HG02798 (cell line): ENCODE data around the gene LCMT1.
"Not testable (repeated sequence)": the region's sequence is repeated elsewhere in the genome, so short reads cannot be mapped to it uniquely, and the experiment has no call there.

Experiments used
- ATAC-seq: cut with Tn5 transposase; IDR thresholded peaks from one replicate; pipeline ENCODE4 v1.9.1; 2021; ENCODE audit warnings: mild to moderate bottlenecking; ENCODE audit not compliant: unreplicated experiment, poor library complexity

LCMT1 gene

DNA sequence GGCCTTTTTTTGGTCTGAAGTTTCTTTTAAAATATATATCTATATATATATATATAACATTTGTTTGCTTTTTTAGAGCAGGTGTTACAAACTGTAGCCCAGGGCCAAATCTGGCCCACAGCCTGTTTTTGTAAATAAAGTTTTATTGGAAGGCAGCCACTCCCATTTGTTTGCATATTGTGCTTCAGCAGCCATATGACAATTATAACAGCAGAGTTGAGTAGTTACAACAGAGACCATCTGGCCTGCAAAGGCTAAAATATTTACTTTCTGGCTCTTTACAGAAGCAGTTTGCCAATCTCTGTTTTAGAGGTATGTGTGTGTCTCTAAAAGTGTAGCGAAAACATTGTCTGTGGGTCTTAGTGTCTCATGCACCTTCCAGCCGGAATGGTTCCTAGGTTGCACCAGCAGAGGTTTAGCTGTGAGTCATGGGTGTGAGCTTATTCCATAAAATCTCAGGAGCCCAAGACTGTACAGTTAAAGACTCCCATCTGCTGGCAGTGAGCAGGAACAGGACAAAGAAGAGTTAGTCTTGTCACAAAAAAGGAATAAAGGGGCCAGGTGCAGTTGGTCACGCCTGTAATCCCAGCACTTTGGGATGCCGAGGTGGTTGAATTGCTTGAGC lies 23.8 kb downstream of the LCMT1 start:
- no peak for ATAC-seq

DNA sequence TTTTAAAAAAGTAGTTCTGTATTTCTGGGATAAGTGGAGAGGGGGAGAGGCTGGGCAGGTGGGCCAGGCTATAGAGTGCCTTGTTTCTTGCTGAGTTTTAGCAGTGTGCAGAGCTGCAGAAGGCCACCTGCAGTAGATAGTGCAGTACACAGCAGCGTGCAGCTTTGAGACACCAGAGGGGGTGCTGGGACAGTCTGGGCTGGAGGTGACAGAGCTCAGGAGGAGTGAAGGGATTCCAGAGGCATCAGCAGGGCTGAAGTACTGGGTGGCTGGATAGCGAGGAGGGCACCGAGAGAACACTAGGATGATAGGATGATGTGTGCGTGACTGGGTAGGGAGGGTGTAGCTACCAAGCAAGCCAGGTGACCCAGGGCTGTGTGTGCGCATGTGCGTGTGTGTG lies 26.6 kb downstream of the LCMT1 start:
- no peak for ATAC-seq

DNA sequence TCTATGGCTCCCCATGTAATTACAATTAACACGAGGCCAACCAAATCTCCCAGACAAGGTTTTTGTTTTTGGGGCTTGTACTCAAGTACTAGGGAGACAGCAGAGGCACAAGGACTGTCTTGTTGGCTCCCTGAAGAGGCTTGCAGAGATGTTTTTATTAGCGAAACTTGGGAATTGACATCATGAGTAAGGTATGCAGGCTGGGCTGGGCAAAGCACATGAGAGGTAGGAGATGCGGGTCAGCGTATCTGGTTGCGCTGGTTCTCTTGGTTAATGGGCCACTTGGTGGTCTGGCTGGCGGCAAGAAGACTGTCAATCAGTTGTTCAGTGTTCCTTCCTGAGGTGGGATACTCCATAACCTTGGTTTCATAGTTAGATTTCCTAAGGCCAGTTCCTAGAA lies 28.9 kb downstream of the LCMT1 start:
- ATAC-seq = no peak

DNA sequence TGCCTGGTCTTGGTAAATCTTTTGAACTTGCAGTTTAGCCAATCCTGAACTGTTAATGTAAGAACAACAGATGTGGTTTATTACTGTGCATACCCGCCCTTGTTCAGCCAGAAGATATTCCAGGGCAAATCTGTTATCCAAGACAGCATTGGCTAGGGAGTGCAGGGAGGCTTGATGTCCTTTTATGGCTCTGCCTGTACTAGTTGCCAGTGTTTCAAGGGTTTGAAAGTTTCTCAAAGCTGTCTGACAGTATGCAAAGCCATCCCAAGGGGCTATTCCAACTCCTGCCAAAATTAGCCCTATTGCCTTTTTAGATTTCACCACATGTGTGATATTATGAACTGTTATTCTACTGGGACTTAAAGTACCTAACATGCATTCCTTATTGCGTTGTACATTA lies 30.1 kb downstream of the LCMT1 start:
- ATAC-seq = no peak

DNA sequence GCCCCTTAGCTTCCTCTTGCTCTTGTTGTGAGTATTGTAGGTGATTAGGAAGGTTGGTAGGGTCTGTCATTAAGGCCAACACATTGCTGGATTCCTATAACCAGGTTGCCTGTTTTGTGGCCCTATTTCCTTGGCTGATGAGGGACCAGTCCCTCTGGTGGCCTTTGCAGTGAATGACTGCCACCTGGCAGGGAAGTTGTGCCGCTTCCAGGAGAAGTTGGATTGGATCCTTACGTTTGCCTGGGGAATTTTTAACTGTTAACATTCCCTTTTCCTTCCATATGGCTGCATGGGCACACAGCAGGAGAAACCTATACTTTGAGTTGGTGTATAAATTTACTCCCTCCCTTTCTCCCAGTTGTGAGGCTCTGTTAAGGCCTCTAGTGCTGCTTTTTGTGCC lies 32.4 kb downstream of the LCMT1 start:
- ATAC-seq = no peak

DNA sequence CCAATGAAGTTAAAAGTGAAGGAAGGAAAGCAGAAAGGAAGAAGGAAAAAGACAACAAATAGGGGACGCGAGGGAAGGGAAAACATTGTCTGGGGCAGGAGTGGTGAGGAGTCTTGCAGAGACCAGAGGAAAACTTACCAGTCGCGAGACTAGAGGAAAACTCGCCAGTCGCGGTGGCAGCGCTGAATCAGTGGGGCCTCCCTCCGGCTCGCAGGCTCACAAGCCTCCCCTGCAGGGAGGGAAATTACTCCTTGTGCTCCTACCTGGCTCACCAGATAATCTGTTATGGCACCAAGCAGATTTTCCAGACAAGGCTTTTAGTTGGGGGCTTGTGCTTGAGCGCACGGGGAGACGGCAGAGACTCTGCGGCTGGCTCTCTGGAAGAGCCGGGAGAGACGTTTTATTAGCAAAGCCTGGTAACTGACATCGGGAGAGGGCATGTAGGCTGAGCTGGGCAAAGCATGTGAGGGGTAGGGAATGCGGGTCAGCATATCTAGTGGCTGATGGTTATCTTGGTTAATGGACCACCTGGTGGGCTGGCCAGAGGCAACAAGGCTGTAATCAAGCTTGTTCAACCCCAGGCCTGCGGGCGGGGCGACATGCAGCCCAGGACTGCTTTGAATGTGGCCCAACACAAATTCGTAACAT lies 37.1 kb downstream of the LCMT1 start:
- no peak for ATAC-seq

DNA sequence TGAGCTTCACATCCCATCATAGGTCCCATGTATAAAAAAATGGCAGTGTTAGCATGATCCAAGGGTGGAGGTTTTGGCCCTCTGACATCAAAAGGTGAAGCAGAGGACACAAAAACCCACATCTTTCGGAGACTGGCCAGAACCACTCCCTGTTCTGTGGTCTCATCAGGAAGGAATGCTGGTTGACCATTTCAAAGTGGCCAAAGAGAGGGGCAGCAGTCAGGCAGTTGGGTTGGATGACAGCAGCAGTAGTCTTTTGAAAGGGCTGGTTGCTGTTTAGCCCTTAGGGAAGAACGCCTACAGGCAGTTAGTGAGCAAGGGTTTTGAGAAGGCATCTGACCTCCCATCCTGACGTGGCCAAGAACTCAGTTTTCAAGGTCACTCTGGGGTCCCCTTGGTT lies 40.5 kb downstream of the LCMT1 start:
- ATAC-seq = no peak

DNA sequence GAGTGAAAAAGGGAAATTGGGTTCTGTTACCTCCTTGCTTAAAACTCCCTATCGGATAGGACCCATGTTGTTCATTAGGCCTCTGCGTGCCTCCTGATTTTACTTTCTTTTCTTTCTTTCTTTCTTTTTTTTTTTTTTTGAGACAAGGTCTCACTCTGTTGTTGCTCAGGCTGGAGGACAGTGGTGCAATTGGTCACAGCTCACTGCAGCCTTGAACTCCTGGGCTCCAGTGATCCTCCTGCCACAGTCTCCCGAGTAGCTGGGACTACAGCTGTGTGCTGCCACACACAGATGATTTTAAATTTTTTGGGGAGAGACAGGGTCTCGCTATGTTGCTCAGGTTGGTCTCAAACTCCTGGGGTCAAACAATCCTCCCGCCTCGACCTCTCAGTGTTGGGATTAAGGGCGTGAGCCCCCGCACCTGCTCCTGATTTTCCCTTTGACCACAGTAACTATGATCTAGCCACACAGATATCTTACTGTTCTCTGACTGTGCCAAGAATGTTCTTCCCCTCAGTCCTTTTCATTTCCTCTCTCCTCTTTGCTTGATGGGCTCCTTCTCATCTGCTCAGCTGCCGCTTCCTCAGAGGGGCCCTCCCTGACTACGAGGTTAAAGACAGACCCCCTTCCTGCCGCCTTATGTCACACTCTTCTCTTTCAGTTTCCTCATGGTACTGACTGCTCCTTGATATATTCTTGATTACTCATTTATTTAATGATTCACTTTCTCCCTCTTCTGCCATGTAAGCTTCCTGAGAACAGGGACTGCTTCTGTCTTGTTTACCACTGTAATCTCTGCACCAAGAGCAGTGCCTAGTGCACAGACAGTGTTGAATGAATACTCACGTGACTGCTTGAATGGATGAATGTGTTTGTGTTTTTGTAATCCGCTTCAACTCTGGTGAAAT lies 44.3 kb downstream of the LCMT1 start:
- no peak for ATAC-seq

DNA sequence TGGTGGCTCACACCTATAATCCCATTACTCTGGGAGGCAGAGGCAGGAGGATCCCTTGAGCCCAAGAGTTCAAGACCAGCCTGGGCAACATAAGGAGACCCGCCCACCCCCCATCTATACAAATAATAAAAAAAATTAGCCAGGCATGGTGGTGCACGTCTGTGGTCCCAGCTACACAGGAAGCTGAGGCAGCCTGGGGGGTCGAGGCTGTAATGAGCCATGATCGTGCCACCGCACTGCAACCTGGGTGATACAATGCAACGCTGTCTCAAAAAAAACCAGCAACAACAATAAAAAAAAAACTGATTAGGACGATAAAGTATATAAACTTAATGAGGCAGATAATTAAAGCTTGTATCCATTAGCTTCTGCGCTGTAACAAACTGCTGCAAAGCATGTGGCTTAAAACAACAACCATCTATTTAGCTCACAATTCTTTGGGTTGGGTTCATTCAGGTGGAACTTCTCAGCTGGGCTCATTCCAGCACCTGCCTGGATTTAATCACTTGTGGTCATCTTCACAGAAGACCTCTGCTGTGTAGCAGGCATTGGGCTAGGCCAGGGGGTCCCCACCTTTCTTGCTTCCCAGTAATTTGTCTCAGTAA lies 45.8 kb downstream of the LCMT1 start:
- no peak for ATAC-seq

DNA sequence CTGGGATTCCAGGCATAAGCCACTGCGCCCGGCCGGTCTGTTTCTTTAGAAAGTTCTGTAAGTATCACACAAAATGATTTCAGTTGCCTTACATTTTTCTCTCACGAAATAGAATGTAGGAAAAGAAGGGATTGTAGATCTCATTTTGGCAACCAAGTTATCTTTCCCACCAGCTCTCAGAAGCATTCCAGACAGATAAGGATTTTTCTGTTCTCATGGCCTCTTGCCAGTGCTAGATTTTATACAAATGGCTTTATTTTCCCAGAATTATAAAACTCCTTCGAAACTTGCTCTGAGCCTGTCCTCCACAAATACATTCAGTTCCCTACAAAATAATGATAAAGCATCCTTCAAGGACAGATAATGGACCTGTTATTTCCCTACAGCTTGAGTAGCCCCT lies 46.9 kb downstream of the LCMT1 start:
- ATAC-seq = no peak

DNA sequence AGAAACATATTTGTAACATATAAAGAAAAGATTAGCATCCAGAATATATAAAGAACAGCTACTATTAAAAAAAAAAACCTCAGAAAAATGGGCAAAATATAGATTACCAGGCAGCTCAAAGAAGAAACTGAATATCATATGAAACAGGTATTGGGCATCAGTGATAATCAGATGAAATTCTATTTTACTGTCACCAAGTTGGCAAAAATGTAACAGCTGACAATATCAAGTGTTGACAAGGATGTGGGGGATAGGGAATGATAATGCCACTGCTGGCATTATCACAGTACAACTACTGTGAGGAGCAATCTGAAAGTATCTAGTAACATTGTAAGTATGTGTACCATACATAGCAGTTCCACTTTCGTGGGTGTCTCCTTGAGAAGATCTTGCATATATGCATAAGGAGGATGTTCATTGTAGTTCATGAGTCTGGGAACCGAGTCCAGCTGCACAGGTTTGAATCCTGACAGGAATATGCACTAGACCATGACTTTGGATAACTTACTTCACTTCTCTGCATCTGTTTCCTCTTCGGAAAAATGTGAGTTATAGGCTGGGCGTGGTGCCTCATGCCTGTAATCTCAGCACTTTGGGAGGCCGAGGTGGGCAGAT lies 50.3 kb downstream of the LCMT1 start:
- no peak for ATAC-seq

DNA sequence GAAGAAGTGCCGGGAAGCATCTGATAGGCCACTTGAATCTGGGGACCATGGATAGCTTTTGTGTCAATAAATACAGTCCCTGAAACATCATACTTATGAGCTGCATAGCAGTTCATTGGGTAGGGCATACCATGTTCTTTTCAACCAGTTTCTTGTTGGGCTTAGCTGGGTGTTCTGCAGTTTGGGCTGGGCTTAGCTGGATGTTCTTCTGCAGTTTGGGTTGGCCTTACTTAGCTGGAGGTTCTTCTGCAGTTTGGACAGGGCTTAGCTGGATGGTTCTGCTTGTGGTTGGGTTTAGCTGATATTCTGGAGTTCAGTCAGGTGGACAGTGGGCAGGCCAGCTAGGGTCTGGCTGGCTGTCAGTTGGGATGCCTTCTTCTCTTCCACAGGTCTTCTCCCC lies 52.1 kb downstream of the LCMT1 start:
- ATAC-seq = no peak

DNA sequence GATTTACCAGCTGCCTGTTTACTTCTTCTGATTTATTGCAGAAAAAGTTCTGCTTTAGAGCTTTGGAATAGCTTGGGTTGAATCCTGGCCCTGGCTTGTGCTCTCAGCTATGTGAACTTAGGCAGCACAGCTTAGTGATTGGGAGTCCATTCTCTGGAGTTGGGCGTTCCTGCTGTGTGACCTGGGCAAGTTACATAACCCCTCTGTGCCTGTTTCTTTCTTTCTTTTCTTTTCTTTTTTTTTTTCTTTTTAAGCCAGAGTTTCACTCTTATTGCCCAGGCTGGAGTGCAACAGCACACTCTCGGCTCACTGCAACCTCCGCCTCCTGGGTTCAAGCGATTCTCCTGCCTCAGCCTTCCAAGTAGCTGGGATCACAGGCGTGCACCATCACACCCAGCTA lies 53.7 kb downstream of the LCMT1 start:
- no peak for ATAC-seq

DNA sequence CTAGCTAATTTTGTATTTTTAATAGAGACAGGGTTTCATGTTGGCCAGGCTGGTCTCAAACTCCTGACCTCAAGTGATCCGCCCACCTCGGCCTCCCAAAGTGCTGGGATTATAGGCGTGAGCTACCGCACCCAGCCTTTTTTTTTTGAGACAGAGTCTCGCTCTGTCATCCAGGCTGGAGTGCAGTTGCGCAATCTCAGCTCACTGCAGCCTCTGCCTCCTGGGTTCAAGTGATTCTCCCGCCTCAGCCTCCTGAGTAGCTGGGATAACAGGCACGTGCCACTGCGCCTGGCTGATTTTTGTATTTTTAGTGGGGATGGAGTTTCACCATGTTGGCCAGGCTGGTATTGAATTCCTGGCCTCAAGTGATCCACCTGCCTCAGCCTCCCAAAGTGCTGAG lies 56.4 kb downstream of the LCMT1 start:
- ATAC-seq = not testable (repeated sequence)

DNA sequence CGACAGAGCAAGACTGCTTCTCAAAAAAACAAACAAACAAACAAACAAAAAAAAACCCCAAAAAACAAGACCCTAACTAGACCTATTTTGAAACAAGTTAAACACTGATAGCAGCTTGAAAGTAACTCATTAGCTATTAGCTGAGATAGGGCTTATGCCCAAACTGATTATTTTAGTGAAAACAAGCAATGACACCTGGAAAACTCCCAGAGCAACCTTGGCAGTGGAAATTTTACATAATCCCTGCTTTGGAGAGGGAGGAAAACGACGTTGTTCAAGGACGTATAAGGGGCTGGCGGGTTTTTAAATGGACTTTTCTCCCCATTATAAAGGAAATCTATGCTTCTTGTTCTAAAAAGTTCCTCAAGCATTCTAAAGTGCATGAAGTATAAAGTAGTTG lies 59.8 kb downstream of the LCMT1 start:
- no peak for ATAC-seq

DNA sequence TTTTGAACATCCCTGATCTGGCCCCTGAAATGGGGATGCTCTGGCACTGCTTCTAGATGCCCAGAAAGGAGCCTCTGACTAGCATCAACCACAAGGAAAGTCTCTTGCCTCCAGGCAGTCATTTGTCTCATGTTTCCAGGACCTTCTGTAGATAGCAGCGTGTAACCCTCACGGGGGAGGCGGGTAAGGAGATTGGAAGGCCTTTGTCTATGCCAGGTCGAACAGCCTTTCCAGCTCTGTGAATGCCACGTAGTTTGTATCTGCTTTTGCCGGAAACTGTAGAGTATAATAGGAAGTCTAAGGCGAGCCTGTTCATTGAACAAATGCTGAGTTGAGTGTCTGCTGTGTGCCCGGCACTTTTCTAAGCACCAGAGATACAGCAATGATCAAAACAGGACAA lies 61.3 kb downstream of the LCMT1 start:
- ATAC-seq = no peak

DNA sequence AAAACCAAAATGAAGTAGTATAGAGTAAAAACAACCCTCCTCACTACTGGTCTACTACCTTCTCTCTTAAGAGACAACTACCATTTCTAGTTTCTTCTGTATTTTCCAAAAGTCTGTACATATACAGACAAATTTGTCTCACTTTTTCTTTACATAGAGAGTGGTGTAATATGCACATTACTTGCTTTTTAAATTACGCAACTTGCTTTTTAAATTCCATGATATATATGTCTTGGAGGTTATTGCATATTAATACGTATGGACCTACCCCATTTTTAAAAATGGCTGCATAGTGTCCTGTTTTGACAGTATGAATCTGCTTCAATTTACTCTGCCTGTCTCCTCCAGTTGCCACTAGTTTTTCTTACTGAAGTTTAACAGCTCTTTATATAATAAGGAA lies 62.7 kb downstream of the LCMT1 start:
- no peak for ATAC-seq

DNA sequence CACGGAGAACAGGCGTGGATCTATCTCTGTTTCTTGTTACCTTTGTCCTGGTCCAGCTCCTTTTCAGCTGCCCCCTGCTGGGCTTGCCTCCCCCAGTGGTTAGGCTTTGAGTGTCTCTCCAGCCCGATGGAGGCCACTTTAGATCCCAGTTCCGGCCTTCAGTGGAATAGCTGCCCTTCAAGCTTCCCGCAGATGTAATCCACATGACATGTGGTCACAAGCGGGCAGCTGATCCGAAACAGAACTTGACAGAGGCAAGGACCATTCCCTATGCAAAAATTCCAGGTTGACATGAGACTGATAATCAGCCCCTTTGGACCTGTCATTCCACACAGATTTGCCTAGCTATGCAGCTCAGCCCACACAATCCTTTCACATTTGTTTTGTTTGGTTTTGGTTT lies 64.6 kb downstream of the LCMT1 start:
- ATAC-seq = no peak

DNA sequence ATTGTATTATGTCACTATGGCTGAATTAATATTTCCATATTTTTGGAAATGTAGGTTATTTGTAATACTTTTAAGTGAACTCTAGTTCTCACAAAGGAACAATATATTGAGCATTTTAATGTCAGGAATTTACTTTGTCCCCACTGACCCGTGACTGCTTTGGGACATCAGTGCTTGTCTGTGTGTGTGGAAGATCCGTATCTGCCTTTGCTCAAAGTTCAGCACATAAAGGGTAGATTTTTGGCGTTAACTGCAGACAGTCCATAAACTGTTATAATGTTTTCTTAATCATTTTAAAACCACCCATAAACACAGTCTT lies 65.9 kb downstream of the LCMT1 start:
- ATAC-seq = no peak

DNA sequence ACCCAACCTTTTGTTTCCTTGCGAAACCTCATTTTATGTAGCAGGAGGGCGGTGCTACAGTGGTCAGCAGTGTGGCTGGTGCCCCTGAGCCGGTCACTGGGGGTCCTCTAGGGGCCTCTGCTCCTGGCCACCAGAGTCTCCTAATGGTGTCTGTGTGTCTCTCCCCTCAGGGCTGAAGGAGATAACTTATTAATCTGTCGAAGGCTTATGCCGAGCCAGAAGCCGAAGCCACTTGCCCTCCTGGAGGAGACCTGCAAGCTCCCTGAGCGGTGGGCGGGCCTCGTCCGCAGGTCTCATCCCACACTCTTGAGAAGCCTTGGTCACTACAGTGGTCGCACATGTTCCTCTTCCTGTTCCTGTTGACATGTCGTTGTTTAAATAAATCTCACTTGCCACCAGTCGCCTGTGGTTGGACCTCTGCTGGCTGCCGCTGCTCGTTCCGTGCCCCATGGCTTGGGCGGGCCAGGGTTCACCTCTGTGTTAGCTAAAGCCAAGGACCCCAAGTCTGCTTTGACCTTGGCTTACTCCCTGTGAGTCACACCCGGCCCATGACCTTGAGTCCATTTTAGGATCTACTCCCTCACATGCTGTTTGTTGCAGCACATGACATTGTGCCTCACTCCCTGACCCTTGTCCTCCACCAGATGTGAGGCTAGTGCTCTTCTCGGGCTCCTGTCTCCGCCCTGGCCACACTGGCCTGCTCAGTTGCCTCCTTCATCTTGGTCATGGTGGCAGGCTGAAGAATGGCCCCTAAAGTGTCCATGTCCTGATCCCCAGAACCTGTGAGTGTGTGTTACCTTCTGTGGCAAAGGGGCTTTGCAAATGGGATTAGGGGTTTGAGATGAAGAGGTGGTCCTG lies 66.5 kb downstream of the LCMT1 start:
- ATAC-seq = no peak
